Liver (tissue), 3 donors: Measurements from ENCODE around the gene OR7G2.

Experiments used
- ATF3 ChIP-seq: IDR thresholded peaks from 2 replicates; pipeline ENCODE4 v1.6.1; 2016; ENCODE audit warnings: antibody characterized with exemption
- CTCF ChIP-seq: fragments of 150-350 bp; IDR thresholded peaks from 2 replicates; pipeline ENCODE4 v1.5.1; 2017; ENCODE audit warnings: improper control_type of control experiment, low read depth, low read length; ENCODE audit not compliant: missing input control
- EGR1 ChIP-seq, 2 donors: IDR thresholded peaks; 2 replicates each; pipeline ENCODE4 v1.6.1; 2016 to 2018; ENCODE audit warnings: antibody characterized with exemption in 2 of 2, low read depth in 2 of 2
- HNF4A ChIP-seq, 2 donors: conservative IDR thresholded peaks; 2 replicates each; pipeline ENCODE4 v1.6.1; 2016; ENCODE audit warnings: antibody characterized with exemption in 2 of 2, mild to moderate bottlenecking in 2 of 2
- JUND ChIP-seq, 2 donors: IDR thresholded peaks; 2 replicates each; pipeline ENCODE4 v1.6.1; 2016; ENCODE audit warnings: antibody characterized with exemption in 2 of 2
- RAD21 ChIP-seq, 2 donors: IDR thresholded peaks; 2 replicates each; pipeline ENCODE4 v1.6.1; 2016; ENCODE audit warnings: antibody characterized with exemption in 2 of 2, mild to moderate bottlenecking in 2 of 2
- REST ChIP-seq: IDR thresholded peaks from 2 replicates; pipeline ENCODE4 v1.6.1; 2016; ENCODE audit warnings: antibody characterized with exemption, mild to moderate bottlenecking
- RXRA ChIP-seq, 2 donors: IDR thresholded peaks; 2 replicates each; pipeline ENCODE4 v1.6.1; 2017 to 2018; ENCODE audit warnings: antibody characterized with exemption in 2 of 2, mild to moderate bottlenecking in 1 of 2
- SP1 ChIP-seq: IDR thresholded peaks from 2 replicates; pipeline ENCODE4 v1.6.1; 2018; ENCODE audit warnings: antibody characterized with exemption, mild to moderate bottlenecking
- TAF1 ChIP-seq: conservative IDR thresholded peaks from 2 replicates; pipeline ENCODE4 v1.6.1; 2016; ENCODE audit warnings: antibody characterized with exemption, mild to moderate bottlenecking
- YY1 ChIP-seq: IDR thresholded peaks from 2 replicates; pipeline ENCODE4 v1.6.1; 2016; ENCODE audit warnings: antibody characterized with exemption, mild to moderate bottlenecking
- ZBTB33 ChIP-seq: IDR thresholded peaks from 2 replicates; pipeline ENCODE4 v1.6.1; 2016; ENCODE audit warnings: antibody characterized with exemption
- donor health status: healthy.
- donor health status: healthy.

- no peak for TF ChIP-seq YY1
- no peak for TF ChIP-seq RXRA (IDR thresholded peaks at IDR 0.05)
- TF ChIP-seq JUND (IDR thresholded peaks at IDR 0.05): no peak
- no peak for TF ChIP-seq CTCF
- no peak for TF ChIP-seq HNF4A (conservative IDR thresholded peaks at IDR 0.05)
- TF ChIP-seq REST: no peak
- TF ChIP-seq ZBTB33: no peak
- TF ChIP-seq RAD21 (IDR thresholded peaks at IDR 0.05): no peak
- no peak for TF ChIP-seq TAF1
- no peak for TF ChIP-seq ATF3
- no peak for TF ChIP-seq SP1
- TF ChIP-seq EGR1 (IDR thresholded peaks at IDR 0.05; ENCODE audit: low read depth in 2 of 2): no peak
Measured at GRCh38 chr19:9054765-9055164, 52.5 kb downstream of the OR7G2 start.
